GM19455 (cell line): ENCODE results near the gene THPO.

Source experiments
- ATAC-seq: cut with Tn5 transposase; IDR thresholded peaks from one replicate; pipeline ENCODE4 v1.9.1; 2021; ENCODE audit not compliant: unreplicated experiment

The THPO gene

GRCh38 chr3:184377882-184378445 lies at the start of gene THPO:
Gene THPO, minus strand, starts transcription at chr3:184378207. Its CDS starts 1,948 bp downstream, at chr3:184376259.
- ATAC-seq, result no peak

GRCh38 chr3:184426691-184427141 lies 48.7 kb upstream of the THPO start:
- ATAC-seq, result no peak

- ATAC-seq, result no peak
These were observed 45.6 kb upstream of the THPO start for GRCh38 chr3:184423561-184423960.

GRCh38 chr3:184419171-184419570 lies 41.2 kb upstream of the THPO start:
- no peak for ATAC-seq

- ATAC-seq, result peak; percentile 94
These were observed 39.8 kb upstream of the THPO start for GRCh38 chr3:184417619-184418327.

GRCh38 chr3:184415203-184415490 lies 37.1 kb upstream of the THPO start:
- no peak for ATAC-seq

- no peak for ATAC-seq
These were observed 36.6 kb upstream of the THPO start for GRCh38 chr3:184414418-184415202.

- no peak for ATAC-seq
These were observed 32.0 kb upstream of the THPO start for GRCh38 chr3:184409946-184410500.

- no peak for ATAC-seq
These were observed 31.4 kb upstream of the THPO start for GRCh38 chr3:184409331-184409926.

GRCh38 chr3:184405075-184406030 lies 27.3 kb upstream of the THPO start:
- no peak for ATAC-seq

GRCh38 chr3:184399410-184399809 lies 21.4 kb upstream of the THPO start:
- ATAC-seq, result no peak

- ATAC-seq, result no peak
These were observed 17.3 kb upstream of the THPO start for GRCh38 chr3:184395320-184395660.

GRCh38 chr3:184391266-184391665 lies 13.3 kb upstream of the THPO start:
- ATAC-seq, result no peak

GRCh38 chr3:184389935-184390528 lies 12.0 kb upstream of the THPO start:
- ATAC-seq, result no peak

- no peak for ATAC-seq
These were observed 11.4 kb upstream of the THPO start for GRCh38 chr3:184389384-184389783.

- ATAC-seq, result no peak
These were observed 10.9 kb upstream of the THPO start for GRCh38 chr3:184388936-184389230.

- ATAC-seq, result no peak
These were observed 10.3 kb upstream of the THPO start for GRCh38 chr3:184388164-184388935.

GRCh38 chr3:184387174-184387714 lies 9.2 kb upstream of the THPO start:
- no peak for ATAC-seq
